Stimulated activated naive B cell treated with anti-CD40 and anti-IgM and Interleukin-4, amounts not matched to agents 10 μg/mL and 1 μg/mL and 100 μg/mL, for 72 hours (primary cell): ENCODE measurements around the gene BTBD6.
"Not testable (repeated sequence)": the region's sequence is repeated elsewhere in the genome, so short reads cannot be mapped to it uniquely, and the experiment has no call there.

Experiments
- ATAC-seq, 2 donors: fragments of 150-1000 bp; cut with Tn5 transposase; replicated peaks; 2 replicates each; pipeline ENCODE4 v1.10.0; 2021; ENCODE audit warnings: moderate library complexity in 1 of 2
- DNase-seq: peaks from one replicate; pipeline ENCODE4 v3.0.0; 2021
- H3K27ac Mint-ChIP-seq: one replicate; pipeline ENCODE4 v1.8.0; 2022; ENCODE audit warnings: mild to moderate bottlenecking, mixed read lengths
- H3K27me3 Mint-ChIP-seq, 2 donors: one replicate each; pipeline ENCODE4 v1.8.0; 2022; ENCODE audit warnings: mixed read lengths in 2 of 2
- H3K36me3 Mint-ChIP-seq, 2 donors: one replicate each; pipeline ENCODE4 v1.8.0; 2022; ENCODE audit warnings: mixed read lengths in 2 of 2, mild to moderate bottlenecking in 1 of 2
- H3K4me1 Mint-ChIP-seq, 2 donors: one replicate each; pipeline ENCODE4 v1.8.0; 2022; ENCODE audit warnings: mixed read lengths in 2 of 2, mild to moderate bottlenecking in 1 of 2
- H3K4me3 Mint-ChIP-seq, 2 donors: one replicate each; pipeline ENCODE4 v1.8.0; 2022; ENCODE audit warnings: mild to moderate bottlenecking in 2 of 2, mixed read lengths in 2 of 2, moderate library complexity in 1 of 2
- H3K9me3 Mint-ChIP-seq, 2 donors: one replicate each; pipeline ENCODE4 v1.8.0; 2022; ENCODE audit warnings: mixed read lengths in 2 of 2, mild to moderate bottlenecking in 1 of 2

Gene BTBD6

GRCh38 chr14:105294142-105294597 is 45.8 kb downstream of the BTBD6 start:
- ATAC-seq (peak; percentile 76 to 80), DNase-seq (peak; percentile 43)
- H3K27ac Mint-ChIP-seq, result peak overlapping the region; percentile 94
- H3K36me3 Mint-ChIP-seq, result peaks cover 2 to 3% of the 10 kb centered on the region in 2 donors
- H3K27me3 Mint-ChIP-seq, result no peaks in the 10 kb centered on the region
- H3K4me1 Mint-ChIP-seq, result peaks cover 35 to 64% of the 10 kb centered on the region in 2 donors
- no peaks in the 10 kb centered on the region for H3K9me3 Mint-ChIP-seq
- H3K4me3 Mint-ChIP-seq, result peak overlapping the region; percentile 46 to 71

GRCh38 chr14:105297311-105297710 is 49.0 kb downstream of the BTBD6 start:
- ATAC-seq, H3K4me3 Mint-ChIP-seq, H3K36me3 Mint-ChIP-seq, DNase-seq, H3K27ac Mint-ChIP-seq, H3K9me3 Mint-ChIP-seq, H3K27me3 Mint-ChIP-seq: not testable (repeated sequence)
- H3K4me1 Mint-ChIP-seq, result peaks cover 30 to 51% of the 10 kb centered on the region in 2 donors

GRCh38 chr14:105299654-105300541 is 51.6 kb downstream of the BTBD6 start:
- Mint-ChIP-seq H3K9me3 (no peaks in the 10 kb centered on the region), H3K27me3 (no peaks in the 10 kb centered on the region), H3K36me3 (no peaks in the 10 kb centered on the region), H3K4me3 (peak overlapping the region; percentile 86 to 92), H3K27ac (peak overlapping the region; percentile 62), H3K4me1 (peaks cover 15 to 29% of the 10 kb centered on the region in 2 donors)
- DNase-seq (no peak), ATAC-seq (peak; percentile 8 to 18)
